Fibroblast of gingiva (primary cell): ENCODE results near the gene MAL.

Source experiments
- DNase-seq: peaks from one replicate; pipeline ENCODE4 v3.0.0-alpha.2; 2011; ENCODE audit warnings: low read depth

Gene MAL

GRCh38 chr2:94996305-94997100, 29.0 kb upstream of the MAL start:
- no peak for DNase-seq

GRCh38 chr2:94997981-94998930, 27.3 kb upstream of the MAL start:
- DNase-seq = no peak

- no peak for DNase-seq
Observed at GRCh38 chr2:94999431-94999883, 26.1 kb upstream of the MAL start.

GRCh38 chr2:95001051-95001562, 24.4 kb upstream of the MAL start:
- DNase-seq = no peak

- no peak for DNase-seq
Observed at GRCh38 chr2:95001701-95002100, 23.8 kb upstream of the MAL start.

- DNase-seq = no peak
Observed at GRCh38 chr2:95002498-95002897, 23.0 kb upstream of the MAL start.

- DNase-seq = no peak
Observed at GRCh38 chr2:95004287-95004686, 21.2 kb upstream of the MAL start.

- DNase-seq = no peak
Observed at GRCh38 chr2:95004711-95005110, 20.8 kb upstream of the MAL start.

GRCh38 chr2:95005726-95006125, 19.8 kb upstream of the MAL start:
- DNase-seq = no peak

GRCh38 chr2:95006588-95006987, 18.9 kb upstream of the MAL start:
- DNase-seq = no peak

GRCh38 chr2:95007031-95007609, 18.4 kb upstream of the MAL start:
- no peak for DNase-seq

- no peak for DNase-seq
Observed at GRCh38 chr2:95007822-95008221, 17.7 kb upstream of the MAL start.

- DNase-seq = no peak
Observed at GRCh38 chr2:95008306-95008705, 17.2 kb upstream of the MAL start.

- no peak for DNase-seq
Observed at GRCh38 chr2:95008996-95009395, 16.5 kb upstream of the MAL start.

GRCh38 chr2:95009412-95009811, 16.1 kb upstream of the MAL start:
- DNase-seq = no peak

GRCh38 chr2:95010126-95010525, 15.4 kb upstream of the MAL start:
- no peak for DNase-seq

GRCh38 chr2:95010718-95011117, 14.8 kb upstream of the MAL start:
- DNase-seq = no peak

- no peak for DNase-seq
Observed at GRCh38 chr2:95012881-95013550, 12.5 kb upstream of the MAL start.

GRCh38 chr2:95013726-95014125, 11.8 kb upstream of the MAL start:
- no peak for DNase-seq

- no peak for DNase-seq
Observed at GRCh38 chr2:95014126-95014708, 11.3 kb upstream of the MAL start.

GRCh38 chr2:95015261-95015912, 10.1 kb upstream of the MAL start:
- no peak for DNase-seq
